Skeletal muscle tissue (tissue), 4 donors: ENCODE measurements around the gene RIOK1. TPM values are rescaled to one million over a fixed set of nuclear protein-coding genes. Genes with fewer than 3 reads are reported as not detected.
"Not testable (repeated sequence)": the region's sequence is repeated elsewhere in the genome, so short reads cannot be mapped to it uniquely, and the experiment has no call there.

Experiments used
- H3K27ac ChIP-seq: one replicate; pipeline ENCODE4 v1.7.0; 2013; ENCODE audit warnings: mild to moderate bottlenecking, low read depth, low read length, inconsistent platforms
- H3K27me3 ChIP-seq, 3 donors: one replicate each; pipeline ENCODE4 v1.7.0; 2013; ENCODE audit warnings: low read length in 3 of 3; ENCODE audit not compliant: control insufficient read depth in 3 of 3, insufficient read depth in 3 of 3
- H3K36me3 ChIP-seq, 3 donors: one replicate each; pipeline ENCODE4 v1.7.0; 2013; ENCODE audit warnings: low read length in 3 of 3; ENCODE audit not compliant: control insufficient read depth in 3 of 3, insufficient read depth in 3 of 3
- H3K4me1 ChIP-seq, 3 donors: one replicate each; pipeline ENCODE4 v1.7.0; 2013; ENCODE audit warnings: low read length in 3 of 3, mild to moderate bottlenecking in 3 of 3; ENCODE audit not compliant: control insufficient read depth in 3 of 3, insufficient read depth in 3 of 3
- H3K4me3 ChIP-seq, 3 donors: one replicate each; pipeline ENCODE4 v1.7.0; 2013; ENCODE audit warnings: low read length in 3 of 3
- H3K9ac ChIP-seq, 3 donors: one replicate each; pipeline ENCODE4 v1.7.0; 2013; ENCODE audit warnings: low read length in 3 of 3, mild to moderate bottlenecking in 3 of 3, moderate library complexity in 2 of 3, low read depth in 1 of 3
- H3K9me3 ChIP-seq, 3 donors: one replicate each; pipeline ENCODE4 v1.7.0; 2013; ENCODE audit warnings: low read length in 3 of 3; ENCODE audit not compliant: control insufficient read depth in 3 of 3
- total RNA-seq: library from RNA; depleted of rRNA; stranded (reverse); fragments of >200 nt; gene quantifications from one replicate; pipeline ENCODE4 v1.2.3, GENCODE V29; 2014
- donor health status: Osteomylitis.

RIOK1 gene
- total RNA-seq, result 18.3 TPM

GRCh38 chr6:7389451-7390225, at the start of gene RIOK1, which contains the start of gene CAGE1:
Gene RIOK1, plus strand, starts transcription at chr6:7389808. Its CDS starts 195 bp downstream, at chr6:7390003.
Gene CAGE1, minus strand, starts transcription at chr6:7389742. Its CDS starts 2,569 bp downstream, at chr6:7387173.
- Histone ChIP-seq H3K4me1 (peaks cover 11 to 18% (median 13%) of the 10 kb centered on the region in 3 donors), H3K27ac (peak within 1 kb of the TSS; percentile 80), H3K9me3 (no peaks in the 10 kb centered on the region), H3K4me3 (peak within 1 kb of the TSS; percentile 79 to 99 (median 93)), H3K36me3 (peaks cover 3 to 9% (median 4%) of the 10 kb centered on the region in 3 donors), H3K9ac (peak within 1 kb of the TSS; percentile 85 to 97 (median 92)), H3K27me3 (no peaks in the 10 kb centered on the region)

DNA sequence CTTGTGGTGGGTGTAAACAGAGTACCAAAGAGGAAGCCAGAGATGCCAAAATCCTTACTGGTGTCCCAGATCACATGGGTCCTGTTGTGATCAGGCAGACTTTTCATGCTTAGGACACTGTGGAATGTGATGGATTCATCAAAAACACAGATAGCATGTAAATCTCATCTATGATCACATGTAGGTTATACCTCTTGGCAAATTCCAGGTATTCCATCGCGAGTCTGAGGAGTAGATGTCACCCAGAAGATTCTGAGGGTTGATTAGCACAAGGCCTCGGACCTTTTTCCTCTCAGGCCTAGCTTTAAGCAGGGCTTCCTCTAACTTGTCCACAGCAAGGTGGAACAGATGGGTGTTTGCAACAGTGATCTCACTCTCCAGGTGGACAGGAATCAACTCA, 48.3 kb upstream of the RIOK1 start:
- Histone ChIP-seq H3K27me3 (peaks cover 0 to 7% (median 0%) of the 10 kb centered on the region in 3 donors), H3K27ac (no peak overlapping the region), H3K9me3 (no peaks in the 10 kb centered on the region), H3K4me3 (no peak overlapping the region), H3K36me3 (no peaks in the 10 kb centered on the region), H3K9ac (no peak overlapping the region), H3K4me1 (no peaks in the 10 kb centered on the region)

DNA sequence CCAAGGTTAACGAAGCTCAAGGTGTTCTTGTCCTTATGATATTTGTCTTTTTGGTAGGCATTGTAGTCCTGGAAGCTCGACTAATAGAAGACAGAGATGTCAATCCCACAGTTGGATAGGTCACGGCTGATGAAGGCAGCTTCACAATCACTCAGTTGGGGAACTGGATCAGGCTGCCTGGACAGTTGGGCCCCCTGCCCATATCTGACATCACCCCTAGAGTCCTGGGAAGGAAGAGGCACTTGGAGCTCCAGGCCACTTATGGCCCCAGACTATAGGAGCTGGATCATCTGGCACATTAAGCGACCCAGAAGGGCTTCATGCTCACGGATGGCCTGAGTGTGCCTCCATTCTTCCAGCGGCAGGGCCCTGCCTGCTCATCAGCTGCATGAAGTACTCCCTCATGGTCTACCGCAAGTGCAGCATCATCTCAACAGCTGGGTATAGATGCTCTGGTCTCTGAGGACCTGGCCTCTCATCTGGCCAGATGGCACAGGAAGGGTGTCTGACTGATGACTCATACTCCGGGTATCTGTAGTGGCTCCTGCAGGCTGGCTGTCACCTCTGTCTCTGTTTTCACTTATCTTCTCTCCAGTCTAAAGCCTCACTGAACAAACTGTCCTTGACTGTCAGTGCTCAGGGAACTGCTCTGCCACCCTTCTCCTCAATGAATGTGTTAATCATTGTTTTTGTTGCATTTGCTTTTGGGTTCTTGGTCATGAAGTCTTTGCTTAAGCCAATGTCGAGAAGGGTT, 47.4 kb upstream of the RIOK1 start:
- Histone ChIP-seq H3K27ac (no peak overlapping the region), H3K27me3 (peaks cover 0 to 7% (median 0%) of the 10 kb centered on the region in 3 donors), H3K4me1 (no peaks in the 10 kb centered on the region), H3K9ac (no peak overlapping the region), H3K4me3 (no peak overlapping the region), H3K36me3 (no peaks in the 10 kb centered on the region), H3K9me3 (no peaks in the 10 kb centered on the region)

DNA sequence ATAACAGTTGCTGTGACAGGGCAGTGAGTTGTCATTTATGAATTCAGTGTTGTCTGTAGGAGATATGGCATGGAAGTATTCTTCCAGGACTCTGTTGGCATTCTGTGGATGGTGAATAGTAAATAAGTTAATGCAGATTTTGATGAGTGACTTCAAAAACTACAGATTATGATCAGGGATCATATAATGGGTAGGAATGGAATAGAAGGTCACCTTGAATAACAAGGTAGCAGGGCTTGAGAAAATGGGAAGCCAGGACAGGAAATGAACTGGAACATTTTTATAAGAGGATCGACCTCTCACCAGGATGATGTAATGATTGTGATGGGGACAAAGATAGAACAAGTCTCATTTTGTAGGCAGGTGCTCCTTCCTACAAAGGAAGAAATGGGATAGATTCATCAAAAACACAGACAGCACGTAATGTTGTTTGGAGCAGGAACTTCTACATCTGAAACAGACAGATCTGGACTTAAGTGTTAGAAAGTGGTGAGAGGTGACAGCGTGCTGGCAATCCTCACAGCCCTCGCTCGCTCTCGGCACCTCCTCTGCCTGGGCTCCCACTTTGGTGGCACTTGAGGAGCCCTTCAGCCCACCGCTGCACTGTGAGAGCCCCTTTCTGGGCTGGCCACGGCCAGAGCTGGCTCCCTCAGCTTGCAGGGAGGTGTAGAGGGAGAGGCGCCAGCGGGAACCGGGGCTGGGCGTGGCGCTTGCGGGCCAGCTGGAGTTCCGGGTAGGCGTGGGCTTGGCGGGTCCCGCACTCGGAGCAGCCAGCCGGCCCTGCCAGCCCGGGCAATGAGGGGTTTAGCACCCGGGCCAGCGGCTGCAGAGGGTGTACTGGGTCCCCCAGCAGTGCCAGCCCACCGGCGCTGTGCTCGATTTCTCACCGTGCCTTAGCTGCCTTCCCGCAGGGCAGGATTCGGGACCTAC, 45.8 kb upstream of the RIOK1 start:
- Histone ChIP-seq H3K27me3 (peaks cover 0 to 7% (median 0%) of the 10 kb centered on the region in 3 donors), H3K4me3 (no peak overlapping the region), H3K36me3 (no peaks in the 10 kb centered on the region), H3K9me3 (no peaks in the 10 kb centered on the region), H3K4me1 (no peaks in the 10 kb centered on the region), H3K9ac (no peak overlapping the region), H3K27ac (no peak overlapping the region)

DNA sequence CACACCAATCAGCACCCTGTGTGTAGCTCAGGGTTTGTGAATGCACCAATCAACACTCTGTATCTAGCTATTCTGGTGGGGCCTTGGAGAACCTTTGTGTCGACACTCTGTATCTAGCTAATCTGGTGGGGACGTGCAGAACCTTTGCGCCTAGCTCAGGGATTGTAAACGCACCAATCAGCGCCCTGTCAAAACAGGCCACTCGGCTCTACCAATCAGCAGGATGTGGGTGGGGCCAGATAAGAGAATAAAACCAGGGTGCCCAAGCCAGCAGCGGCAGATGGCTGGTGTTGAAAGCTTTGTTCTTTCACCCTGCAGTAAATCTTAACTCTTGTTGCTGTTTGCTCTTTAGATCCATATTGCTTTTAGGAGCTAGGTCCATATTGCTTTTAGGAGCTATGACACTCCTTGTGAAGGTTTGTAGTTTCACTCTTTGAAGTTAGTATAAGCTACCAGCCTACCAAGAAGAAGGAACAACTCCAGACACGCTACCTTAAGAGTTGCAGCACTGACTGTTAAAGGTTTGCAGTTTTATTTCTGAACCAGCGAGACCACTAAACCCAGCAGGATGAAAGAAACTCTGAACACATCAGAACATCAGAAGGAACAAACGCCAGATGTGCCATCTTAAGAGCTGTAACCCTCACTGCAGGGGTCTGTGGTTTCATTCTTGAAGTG, 44.7 kb upstream of the RIOK1 start:
- H3K4me3 ChIP-seq, H3K27me3 ChIP-seq, H3K9me3 ChIP-seq, H3K9ac ChIP-seq, H3K27ac ChIP-seq, H3K36me3 ChIP-seq, H3K4me1 ChIP-seq: not testable (repeated sequence)

- not testable (repeated sequence) for H3K27me3 ChIP-seq, H3K4me3 ChIP-seq, H3K4me1 ChIP-seq, H3K9ac ChIP-seq, H3K9me3 ChIP-seq, H3K36me3 ChIP-seq, H3K27ac ChIP-seq
Observed at GRCh38 chr6:7347551-7347997, 42.0 kb upstream of the RIOK1 start.

- H3K9ac ChIP-seq, H3K27ac ChIP-seq: not testable (repeated sequence)
Observed at GRCh38 chr6:7350591-7350990, 39.0 kb upstream of the RIOK1 start.

DNA sequence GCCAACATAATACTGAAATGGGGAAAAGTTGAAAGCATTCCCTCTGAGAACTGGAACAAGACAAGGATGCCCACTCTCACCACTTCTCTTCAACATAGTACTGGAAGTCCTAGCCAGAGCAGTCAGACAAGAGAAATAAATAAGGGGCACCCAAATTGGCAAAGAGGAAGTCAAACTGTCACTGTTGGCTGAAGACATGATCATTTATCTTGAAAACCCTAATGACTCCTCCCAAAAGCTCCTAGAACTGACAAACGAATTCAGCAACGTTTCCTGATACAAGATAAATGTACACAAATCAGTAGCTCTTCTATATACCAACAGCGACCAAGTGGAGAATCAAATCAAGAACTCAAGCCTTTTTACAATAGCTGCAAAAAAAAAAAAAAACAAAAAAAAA, 37.7 kb upstream of the RIOK1 start:
- H3K36me3 ChIP-seq, H3K4me1 ChIP-seq, H3K4me3 ChIP-seq, H3K9me3 ChIP-seq, H3K27me3 ChIP-seq, H3K27ac ChIP-seq, H3K9ac ChIP-seq: not testable (repeated sequence)

More at GRCh38 chr6:7350591-7350990, 39.0 kb upstream of the RIOK1 start:
- not testable (repeated sequence) for H3K4me1 ChIP-seq, H3K27me3 ChIP-seq, H3K9me3 ChIP-seq, H3K4me3 ChIP-seq, H3K36me3 ChIP-seq

- Histone ChIP-seq H3K9me3 (no peaks in the 10 kb centered on the region), H3K4me1 (no peaks in the 10 kb centered on the region), H3K27me3 (no peaks in the 10 kb centered on the region), H3K27ac (no peak overlapping the region), H3K4me3 (no peak overlapping the region), H3K36me3 (no peaks in the 10 kb centered on the region), H3K9ac (no peak overlapping the region)
Observed at GRCh38 chr6:7367408-7367807, 22.2 kb upstream of the RIOK1 start.
